HEK293T (cell line): ENCODE data around the gene FBXL7.

Experiments
- CTBP1 ChIP-seq: fragments of 450-650 bp; IDR thresholded peaks from 2 replicates; pipeline ENCODE4 v1.6.1; 2016; ENCODE audit warnings: borderline replicate concordance
- ELF4 ChIP-seq: fragments of 450-650 bp; IDR thresholded peaks from 2 replicates; pipeline ENCODE4 v1.6.1; 2017; ENCODE audit warnings: antibody characterized with exemption
- FOXA1 ChIP-seq: fragments of 450-650 bp; IDR thresholded peaks from 2 replicates; pipeline ENCODE4 v1.6.1; 2016; ENCODE audit warnings: mild to moderate bottlenecking
- FOXK2 ChIP-seq: fragments of 450-650 bp; IDR thresholded peaks from 2 replicates; pipeline ENCODE4 v1.6.1; 2016; ENCODE audit warnings: mild to moderate bottlenecking
- FOXM1 ChIP-seq: fragments of 450-650 bp; IDR thresholded peaks from 2 replicates; pipeline ENCODE4 v1.6.1; 2017; ENCODE audit warnings: mild to moderate bottlenecking, borderline replicate concordance
- NFRKB ChIP-seq: fragments of 450-650 bp; IDR thresholded peaks from 2 replicates; pipeline ENCODE4 v1.6.1; 2016; ENCODE audit warnings: mild to moderate bottlenecking, moderate library complexity
- SP1 ChIP-seq: fragments of 450-650 bp; IDR thresholded peaks from 2 replicates; pipeline ENCODE4 v1.6.1; 2017
- TARDBP ChIP-seq: fragments of 450-650 bp; IDR thresholded peaks from 2 replicates; pipeline ENCODE4 v1.6.1; 2016
- ZNF384 ChIP-seq: fragments of 450-650 bp; IDR thresholded peaks from 2 replicates; pipeline ENCODE4 v1.6.1; 2016

DNA sequence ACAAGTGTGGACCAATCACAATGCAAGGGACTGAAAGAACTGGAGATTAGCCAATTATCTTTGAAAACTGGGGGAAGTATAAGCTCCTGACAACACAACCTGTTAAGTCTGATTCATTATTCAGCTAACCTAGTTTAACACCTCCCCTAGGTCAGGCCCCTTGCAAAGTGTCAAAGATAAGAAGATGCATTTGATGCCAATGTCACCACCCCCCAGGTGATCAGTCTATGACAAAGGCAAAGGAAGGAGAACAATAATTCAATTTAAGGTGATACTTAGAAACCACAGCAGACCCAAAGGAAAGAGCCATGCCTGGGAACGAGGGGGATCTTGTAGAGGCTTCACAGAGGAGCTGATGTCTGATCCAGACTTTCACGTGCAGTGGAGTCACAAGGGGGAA lies 137.9 kb downstream of the FBXL7 start:
- no peak for TF ChIP-seq FOXM1
- no peak for TF ChIP-seq TARDBP
- TF ChIP-seq ELF4, result no peak
- no peak for TF ChIP-seq CTBP1
- no peak for TF ChIP-seq FOXK2
- TF ChIP-seq SP1, result no peak
- no peak for TF ChIP-seq FOXA1
- no peak for TF ChIP-seq ZNF384
- TF ChIP-seq NFRKB, result no peak
